Stimulated activated CD8-positive, alpha-beta memory T cell treated with anti-CD3 and anti-CD28 coated beads, Interleukin-7, amount 100 ng/mL, for 48 hours (primary cell): ENCODE data around the gene FLRT1.

Experiments
- DNase-seq, 2 donors: peaks; one replicate each; pipeline ENCODE4 v3.0.0-alpha.2; 2020; ENCODE audit warnings: low read depth in 1 of 2; ENCODE audit errors: extremely low read depth in 1 of 2

Gene FLRT1

GRCh38 chr11:64023712-64024710 is 11.7 kb upstream of the FLRT1 start:
- no peak for DNase-seq

- no peak for DNase-seq
Observed at GRCh38 chr11:64025205-64025604, 10.5 kb upstream of the FLRT1 start.

- no peak for DNase-seq
Observed at GRCh38 chr11:64026575-64027205, 9.0 kb upstream of the FLRT1 start.

- DNase-seq, result no peak
Observed at GRCh38 chr11:64027651-64028397, 7.9 kb upstream of the FLRT1 start.

GRCh38 chr11:64028398-64029115 is 7.2 kb upstream of the FLRT1 start:
- no peak for DNase-seq

GRCh38 chr11:64029773-64030172 is 6.0 kb upstream of the FLRT1 start:
- DNase-seq, result no peak

- no peak for DNase-seq
Observed at GRCh38 chr11:64031001-64031400, 4.7 kb upstream of the FLRT1 start.

GRCh38 chr11:64032050-64032449 is 3.7 kb upstream of the FLRT1 start:
- no peak for DNase-seq

- DNase-seq, result no peak
Observed at GRCh38 chr11:64034411-64034811, 1.3 kb upstream of the FLRT1 start.

- no peak for DNase-seq
Observed at GRCh38 chr11:64035081-64035524, 628 bp upstream of the FLRT1 start.

- DNase-seq, result no peak
Observed at GRCh38 chr11:64036087-64037026, 626 bp downstream of the FLRT1 start.

- no peak for DNase-seq
Observed at GRCh38 chr11:64037027-64037634, 1.4 kb downstream of the FLRT1 start.

- no peak for DNase-seq
Observed at GRCh38 chr11:64038500-64038899, 2.8 kb downstream of the FLRT1 start.

- no peak for DNase-seq
Observed at GRCh38 chr11:64039012-64039665, 3.4 kb downstream of the FLRT1 start.

GRCh38 chr11:64040684-64041322 is 5.1 kb downstream of the FLRT1 start:
- no peak for DNase-seq

- no peak for DNase-seq
Observed at GRCh38 chr11:64041846-64042245, 6.1 kb downstream of the FLRT1 start.

GRCh38 chr11:64042301-64042700 is 6.6 kb downstream of the FLRT1 start:
- no peak for DNase-seq

GRCh38 chr11:64043545-64043944 is 7.8 kb downstream of the FLRT1 start:
- DNase-seq, result no peak
